DMS53 (cell line): ENCODE results near the gene CADM4.
"Not testable (repeated sequence)": the region's sequence is repeated elsewhere in the genome, so short reads cannot be mapped to it uniquely, and the experiment has no call there.

Source experiments
- DNase-seq: peaks from one replicate; lab custom pipeline; 2025; lab: John Stamatoyannopoulos, UW

CADM4 gene, protein sequence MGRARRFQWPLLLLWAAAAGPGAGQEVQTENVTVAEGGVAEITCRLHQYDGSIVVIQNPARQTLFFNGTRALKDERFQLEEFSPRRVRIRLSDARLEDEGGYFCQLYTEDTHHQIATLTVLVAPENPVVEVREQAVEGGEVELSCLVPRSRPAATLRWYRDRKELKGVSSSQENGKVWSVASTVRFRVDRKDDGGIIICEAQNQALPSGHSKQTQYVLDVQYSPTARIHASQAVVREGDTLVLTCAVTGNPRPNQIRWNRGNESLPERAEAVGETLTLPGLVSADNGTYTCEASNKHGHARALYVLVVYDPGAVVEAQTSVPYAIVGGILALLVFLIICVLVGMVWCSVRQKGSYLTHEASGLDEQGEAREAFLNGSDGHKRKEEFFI

GRCh38 chr19:43639519-43640423 lies at the start of gene CADM4:
Gene CADM4, minus strand, starts transcription at chr19:43639850. Its CDS starts 60 bp downstream, at chr19:43639790.
- DNase-seq = peak; percentile 72

GRCh38 chr19:43688059-43688701 lies 48.5 kb upstream of the CADM4 start:
- no peak for DNase-seq

GRCh38 chr19:43687660-43687997 lies 48.0 kb upstream of the CADM4 start:
- DNase-seq = no peak

- no peak for DNase-seq
These were observed 44.7 kb upstream of the CADM4 start for GRCh38 chr19:43684326-43684725.

DNA sequence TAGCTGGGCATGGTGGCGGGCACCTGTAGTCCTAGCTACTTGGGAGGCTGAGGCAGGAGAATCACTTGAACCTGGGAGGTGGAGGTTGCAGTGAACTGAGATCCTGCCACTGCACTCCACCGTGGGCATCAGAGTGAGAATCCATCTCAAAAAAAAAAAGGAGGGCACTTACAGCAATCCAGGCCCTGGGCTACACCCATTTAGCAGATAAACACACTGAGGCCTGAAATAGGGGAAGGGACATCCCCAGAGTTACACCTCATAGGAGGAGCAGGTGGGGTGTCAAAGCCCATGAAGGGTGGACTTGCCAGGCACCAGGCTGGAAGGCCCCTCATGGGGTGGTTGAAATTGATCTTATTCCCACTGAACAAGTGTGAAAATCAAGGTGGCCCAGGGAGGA lies 44.3 kb upstream of the CADM4 start:
- DNase-seq = no peak

DNA sequence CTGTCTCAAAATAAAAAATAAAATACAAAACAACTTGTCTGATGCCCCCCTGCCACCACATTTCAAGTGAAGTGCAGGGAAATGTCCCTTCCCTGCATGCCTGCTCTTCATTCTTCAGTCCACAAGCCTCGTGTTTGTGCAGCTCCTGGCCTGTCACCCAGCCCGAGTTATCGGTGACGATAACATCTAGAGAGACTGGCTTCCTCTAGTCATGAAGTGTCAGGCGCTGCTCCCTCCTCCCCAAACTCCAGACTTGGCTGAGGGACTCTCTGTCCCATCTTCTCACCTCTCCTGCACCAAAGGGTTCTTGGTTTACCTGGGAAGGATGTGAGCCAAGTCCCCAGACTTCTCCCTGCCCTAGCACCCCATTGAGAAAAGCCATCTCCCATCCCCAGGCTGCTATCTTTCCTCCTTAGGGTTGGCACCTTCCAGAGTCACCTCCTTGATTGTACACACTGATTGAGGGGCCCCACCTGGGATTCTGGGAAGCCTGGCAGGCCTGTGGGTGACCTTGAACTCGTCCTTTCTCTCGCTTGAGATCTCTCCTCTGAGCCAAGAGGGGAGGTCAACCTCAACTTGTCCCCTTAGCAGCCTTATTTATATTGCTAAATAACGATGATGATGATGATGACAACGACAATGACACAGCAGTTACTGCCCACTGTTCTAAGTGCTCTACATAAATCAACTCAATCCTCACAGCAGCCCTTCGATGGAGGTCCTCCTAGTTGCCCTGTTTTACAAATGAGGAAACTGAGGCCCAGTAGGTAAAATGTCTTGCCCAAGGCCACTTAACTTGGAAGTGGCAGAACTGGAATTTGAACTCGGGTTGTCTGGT lies 43.4 kb upstream of the CADM4 start:
- no peak for DNase-seq

DNA sequence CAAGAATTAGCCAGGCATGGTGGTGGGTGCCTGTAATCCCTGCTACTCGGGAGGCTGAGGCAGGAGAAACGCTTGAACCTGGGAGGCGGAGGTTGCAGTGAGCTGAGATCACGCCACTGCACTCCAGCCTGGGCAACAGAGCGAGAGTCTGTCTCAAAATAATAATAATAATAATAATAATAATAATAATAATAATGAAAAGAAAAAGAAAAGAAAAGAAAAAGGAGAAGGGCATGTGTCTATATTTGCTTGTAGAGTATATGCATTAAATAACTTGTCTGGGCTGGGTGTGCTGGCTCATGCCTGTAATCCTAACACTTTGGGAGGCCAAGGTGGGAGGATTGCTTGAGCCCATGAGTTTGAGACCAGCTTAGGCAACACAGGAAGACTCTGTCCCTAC lies 42.6 kb upstream of the CADM4 start:
- not testable (repeated sequence) for DNase-seq

- DNase-seq = no peak
These were observed 42.2 kb upstream of the CADM4 start for GRCh38 chr19:43681821-43682220.

DNA sequence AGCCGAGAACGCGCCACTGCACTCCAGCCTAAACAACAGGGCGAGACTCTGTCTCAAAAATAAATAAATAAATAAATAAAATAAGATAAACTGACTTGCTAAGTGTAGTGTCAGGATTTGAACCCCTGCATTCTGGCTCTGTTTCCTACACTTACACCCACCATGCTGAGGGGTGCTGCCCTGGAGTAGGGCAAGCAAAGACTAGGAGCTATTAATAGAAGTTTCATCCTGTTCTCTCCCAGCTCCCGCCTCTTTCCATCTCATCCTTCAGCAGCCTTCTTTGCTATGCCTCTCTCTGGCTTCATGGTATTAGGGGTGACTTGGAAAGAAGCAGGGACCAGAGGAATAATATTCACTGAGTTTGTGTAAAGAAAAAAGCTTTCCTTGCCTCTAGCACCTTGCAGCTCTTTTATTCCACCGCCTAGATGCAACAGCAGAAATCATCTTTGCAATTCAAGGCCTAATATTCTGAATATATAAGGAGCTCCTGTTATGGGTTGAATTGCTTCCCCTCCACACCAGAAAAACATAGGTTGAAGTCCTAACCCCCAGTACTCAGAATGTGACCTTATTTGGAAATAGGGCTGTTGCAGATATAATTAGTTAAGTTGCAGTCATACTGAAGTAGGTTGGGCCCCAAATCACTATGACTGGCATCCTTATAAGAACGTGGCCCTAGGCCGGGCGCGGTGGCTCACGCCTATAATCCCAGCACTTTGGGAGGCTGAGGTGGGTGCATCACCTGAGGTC lies 39.0 kb upstream of the CADM4 start:
- DNase-seq = no peak

DNA sequence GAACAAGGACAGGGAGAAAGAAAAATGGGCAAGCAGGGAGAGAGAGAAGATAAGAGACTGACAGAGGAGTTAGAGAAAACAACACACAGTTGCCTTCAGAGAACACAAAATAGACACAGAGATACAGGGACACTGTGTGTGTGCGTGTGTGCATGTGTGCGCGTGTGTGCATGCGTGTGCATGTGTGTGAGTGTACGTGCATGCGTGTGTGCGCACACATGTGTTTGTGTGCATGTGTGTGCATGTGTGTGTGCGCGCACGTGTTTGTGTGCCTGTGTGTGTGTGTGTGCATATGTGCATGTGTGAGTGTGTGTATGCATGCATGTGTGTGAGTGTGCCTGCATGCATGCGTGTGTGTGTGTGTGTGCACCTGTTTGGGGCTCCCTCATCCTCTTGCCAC lies 36.3 kb upstream of the CADM4 start:
- no peak for DNase-seq

GRCh38 chr19:43675269-43675879 lies 35.7 kb upstream of the CADM4 start:
- DNase-seq = peak; percentile 91

- DNase-seq = peak; percentile 39
These were observed 34.9 kb upstream of the CADM4 start for GRCh38 chr19:43674596-43674995.

- no peak for DNase-seq
These were observed 34.5 kb upstream of the CADM4 start for GRCh38 chr19:43674183-43674582.

DNA sequence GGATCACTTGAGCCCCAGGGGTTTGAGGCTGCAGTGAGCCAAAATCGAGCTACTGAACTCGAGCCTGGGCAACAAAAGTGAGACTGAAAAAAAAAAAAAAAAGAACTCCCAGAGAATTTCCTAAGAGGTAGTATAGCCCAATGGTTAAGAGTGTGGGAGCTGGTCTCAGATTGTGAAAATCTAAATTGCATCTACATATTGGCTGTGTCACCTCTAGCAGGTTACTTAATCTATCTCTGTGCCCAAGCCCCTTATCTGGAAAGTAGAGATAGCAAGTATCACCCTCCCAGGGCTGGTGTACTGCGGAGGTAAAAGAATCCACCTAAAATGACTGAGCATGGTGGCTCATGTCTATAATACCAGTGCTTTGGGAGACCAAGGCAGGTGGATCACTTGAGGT lies 34.0 kb upstream of the CADM4 start:
- DNase-seq = no peak

GRCh38 chr19:43672061-43672679 lies 32.5 kb upstream of the CADM4 start:
- no peak for DNase-seq

DNA sequence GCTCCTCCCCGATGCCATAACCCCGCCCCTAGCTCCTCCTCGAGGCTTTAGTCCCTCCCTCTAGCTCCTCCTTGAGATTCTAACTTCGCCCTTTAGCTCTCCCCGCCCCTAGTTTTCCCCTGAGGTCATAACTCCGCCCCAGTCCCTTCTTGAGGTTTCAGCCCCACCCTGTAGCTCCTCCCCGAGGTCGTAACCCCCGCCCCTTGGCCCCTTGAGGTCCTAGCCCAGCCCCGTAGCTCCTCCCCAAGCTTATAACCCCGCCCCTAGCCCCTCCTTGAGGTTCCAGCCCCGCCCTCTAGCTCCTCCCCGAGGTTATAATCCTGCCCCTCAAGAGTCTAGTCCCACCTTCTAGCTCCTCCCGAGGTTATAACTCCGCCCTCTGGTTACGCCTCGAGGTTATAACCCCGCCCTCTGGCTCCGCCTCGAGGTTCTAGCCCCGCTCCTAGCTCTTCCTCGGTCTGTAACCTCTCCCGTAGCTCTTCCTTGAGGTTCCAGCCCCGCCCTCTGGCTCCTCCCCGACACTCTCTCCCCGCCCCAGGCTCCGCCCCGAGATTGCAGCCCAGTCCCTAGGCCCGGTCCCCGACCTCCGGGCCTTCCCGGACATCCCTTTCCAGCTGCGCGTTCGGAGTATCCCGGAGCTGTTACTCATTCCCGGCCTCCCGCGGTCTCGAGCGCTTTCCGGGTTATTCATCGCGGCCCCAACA lies 28.9 kb upstream of the CADM4 start:
- peak; percentile 100 for DNase-seq

GRCh38 chr19:43667876-43668405 lies 28.3 kb upstream of the CADM4 start:
- DNase-seq = peak; percentile 91

GRCh38 chr19:43667126-43667875 lies 27.7 kb upstream of the CADM4 start:
- no peak for DNase-seq
